Activated CD4-positive, CD25-positive, alpha-beta regulatory T cell treated with anti-CD3 and anti-CD28 coated beads, Interleukin-2, amount 50 U/mL, for 16 hours (primary cell): ENCODE data around the gene PNPLA7.
"Not testable (repeated sequence)": the region's sequence is repeated elsewhere in the genome, so short reads cannot be mapped to it uniquely, and the experiment has no call there.

Source experiments
- DNase-seq: peaks from one replicate; pipeline ENCODE4 v3.0.0-alpha.2; 2020; ENCODE audit warnings: low read depth, low spot score

The PNPLA7 gene

GRCh38 chr9:137575716-137576411 lies 25.7 kb upstream of the PNPLA7 start:
- no peak for DNase-seq

DNA sequence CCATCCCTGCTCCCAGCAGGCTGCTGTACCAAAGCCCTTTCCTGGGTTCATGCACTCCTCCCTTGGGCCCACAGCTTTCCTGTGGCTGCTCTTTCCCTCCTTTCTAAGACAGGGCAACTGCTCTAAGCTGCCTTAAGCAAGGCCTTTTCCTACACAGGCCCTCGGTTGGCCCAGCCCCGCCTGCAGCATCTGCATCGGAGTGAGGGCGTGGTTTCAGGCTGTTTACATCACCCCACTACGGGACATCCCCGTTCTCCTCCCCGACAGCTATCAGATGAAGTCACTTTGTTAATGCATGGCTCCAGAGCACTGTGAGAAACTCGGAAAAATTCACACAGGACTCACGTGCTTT lies 25.1 kb upstream of the PNPLA7 start:
- DNase-seq, result no peak

- no peak for DNase-seq
Observed at GRCh38 chr9:137574192-137574591, 24.0 kb upstream of the PNPLA7 start.

DNA sequence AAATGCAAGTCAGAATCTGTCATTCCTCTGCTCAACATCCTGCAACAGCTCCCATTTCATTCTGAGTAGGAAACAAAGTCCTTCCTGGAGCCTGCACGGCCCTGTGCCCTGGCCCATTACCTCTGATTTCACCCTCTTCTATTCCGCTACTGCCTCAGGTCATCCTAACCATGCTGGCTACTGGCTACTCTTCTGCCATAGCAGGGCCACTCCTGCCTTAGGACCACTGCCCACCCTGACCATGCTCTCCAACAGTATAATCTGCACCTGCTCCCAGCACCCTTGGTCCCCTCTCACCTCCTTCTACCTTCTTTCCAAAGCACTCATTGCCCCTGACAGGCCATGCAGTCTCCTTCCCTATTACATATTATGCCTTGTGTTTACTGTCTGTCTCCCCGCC lies 20.4 kb upstream of the PNPLA7 start:
- no peak for DNase-seq

DNA sequence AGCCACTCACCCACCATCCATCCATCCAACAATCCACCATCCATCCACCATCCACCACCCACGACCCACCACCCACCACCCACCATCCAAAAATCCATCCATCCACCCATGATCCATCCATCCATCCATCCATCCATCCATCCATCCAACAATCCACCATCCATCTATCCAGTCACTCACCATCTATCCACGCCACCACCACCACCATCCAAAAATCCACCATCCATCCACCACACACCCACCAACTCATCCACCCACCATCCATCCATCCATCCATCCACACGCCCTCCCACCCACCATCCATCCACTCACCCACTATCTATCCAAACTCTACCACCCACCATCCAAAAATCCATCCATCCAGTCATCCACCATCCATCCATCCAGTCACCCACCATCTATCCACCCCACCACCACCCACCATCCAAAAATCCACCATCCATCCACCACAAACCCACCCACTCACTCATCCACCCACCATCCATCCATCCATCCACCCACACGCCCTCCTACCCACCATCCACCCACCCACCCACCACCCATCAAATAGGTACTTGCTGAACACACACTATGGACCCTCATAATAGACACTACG lies 19.5 kb upstream of the PNPLA7 start:
- DNase-seq, result no peak

- DNase-seq, result not testable (repeated sequence)
Observed at GRCh38 chr9:137568445-137568844, 18.2 kb upstream of the PNPLA7 start.

GRCh38 chr9:137564817-137565411 lies 14.7 kb upstream of the PNPLA7 start:
- DNase-seq, result no peak

DNA sequence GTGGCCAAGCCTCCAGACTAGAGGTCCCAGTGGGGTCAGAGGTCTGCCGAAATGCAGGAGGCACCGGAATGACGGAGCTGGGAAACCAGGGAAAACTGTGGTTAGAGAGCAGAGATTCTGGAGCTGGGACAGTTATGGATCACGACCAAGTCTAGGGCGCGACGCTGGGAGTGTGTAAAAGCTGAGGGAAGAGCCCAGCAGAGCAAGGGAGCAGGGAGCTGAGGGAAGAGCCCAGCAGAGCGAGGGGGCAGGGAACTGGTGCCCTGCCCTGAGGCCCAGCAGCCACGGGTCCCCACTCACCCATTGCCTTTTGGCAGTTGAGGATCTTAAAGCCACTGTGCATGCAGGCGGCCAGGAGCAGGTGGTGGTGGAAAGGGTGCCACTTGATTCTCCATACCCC lies 13.9 kb upstream of the PNPLA7 start:
- no peak for DNase-seq

DNA sequence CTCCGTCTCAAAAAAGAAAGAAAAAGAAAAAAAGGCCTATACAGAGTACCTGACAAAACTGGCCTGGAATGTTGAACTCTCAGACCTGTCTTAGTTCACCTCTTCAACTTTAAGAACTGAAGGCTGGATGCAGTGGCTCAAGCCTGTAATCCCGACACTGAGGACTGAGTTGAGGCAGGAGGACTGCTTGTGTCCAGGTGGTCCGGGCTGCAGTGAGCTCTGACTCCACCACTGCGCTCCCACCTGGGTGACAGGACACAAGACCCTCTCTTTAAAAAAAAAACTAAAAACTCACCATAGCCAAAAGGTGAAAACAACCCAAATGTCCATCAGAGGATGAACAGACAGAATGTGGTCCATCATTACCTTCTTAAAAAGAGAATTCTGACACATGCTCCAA lies 7.9 kb upstream of the PNPLA7 start:
- no peak for DNase-seq

- DNase-seq, result no peak
Observed at GRCh38 chr9:137556069-137556838, 6.1 kb upstream of the PNPLA7 start.

DNA sequence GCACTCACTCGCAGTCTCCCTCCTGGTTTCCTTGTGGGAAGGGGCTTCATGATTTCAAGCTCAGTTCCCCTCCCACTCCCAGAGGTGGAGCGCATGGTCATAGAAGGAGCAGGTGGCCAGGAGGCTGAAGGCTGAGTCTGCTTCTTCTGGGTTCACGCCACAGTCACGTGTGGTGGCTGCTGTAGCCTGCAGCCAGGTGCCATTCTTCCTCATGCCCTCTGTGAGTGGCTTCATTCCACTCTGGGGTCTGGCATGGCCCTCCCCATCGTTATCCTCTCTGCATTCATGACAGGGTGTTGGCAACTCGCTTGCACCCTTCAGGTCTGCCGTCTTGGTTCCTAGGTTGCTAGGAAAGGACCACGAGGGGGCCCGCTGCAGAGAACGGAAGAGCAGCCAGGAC lies 5.0 kb upstream of the PNPLA7 start:
- DNase-seq, result no peak

DNA sequence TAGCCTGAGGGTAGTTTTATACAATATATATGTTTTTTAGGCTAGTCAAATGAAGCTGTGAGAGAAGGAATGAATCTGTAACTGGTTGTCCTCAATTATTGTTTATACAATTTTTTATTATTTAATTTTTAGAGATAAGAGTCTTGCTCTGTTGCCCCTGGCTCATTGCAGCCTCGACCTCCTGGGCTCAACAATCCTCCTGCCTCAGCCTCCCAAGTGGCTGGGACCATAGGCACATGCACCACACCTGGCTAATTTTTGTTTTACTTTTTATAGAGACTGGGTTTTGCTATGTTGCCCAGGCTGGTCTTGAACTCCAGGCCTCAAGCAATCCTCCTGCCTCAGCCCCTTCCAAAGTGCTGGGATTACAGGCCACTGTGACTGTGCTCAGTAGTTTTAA lies 4.1 kb upstream of the PNPLA7 start:
- DNase-seq, result no peak

DNA sequence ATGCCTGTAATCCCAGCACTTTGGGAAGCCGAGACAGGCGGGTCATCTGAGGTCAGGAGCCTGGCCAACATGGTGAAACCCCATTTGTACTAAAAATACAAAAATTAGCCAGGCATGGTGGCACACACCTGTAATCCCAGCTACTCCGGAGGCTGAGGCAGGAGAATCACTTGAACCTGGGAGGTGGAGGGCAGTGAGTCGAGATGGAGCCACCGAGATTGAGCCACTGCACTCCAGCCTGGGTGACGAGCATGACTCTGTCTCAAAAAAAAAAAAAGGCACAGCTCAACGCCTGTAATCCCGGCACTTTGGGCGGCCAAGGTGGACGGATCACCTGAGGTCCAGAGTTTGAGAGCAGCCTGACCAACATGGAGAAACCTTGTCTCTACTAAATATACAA lies 3.5 kb upstream of the PNPLA7 start:
- not testable (repeated sequence) for DNase-seq

- no peak for DNase-seq
Observed at GRCh38 chr9:137552022-137552768, 2.0 kb upstream of the PNPLA7 start.

- peak; percentile 75 for DNase-seq
Observed at GRCh38 chr9:137551264-137552021, 1.2 kb upstream of the PNPLA7 start, which contains the start of gene MRPL41. Gene MRPL41, plus strand, starts transcription at chr9:137551879. Its CDS starts 203 bp downstream, at chr9:137552082.

- not testable (repeated sequence) for DNase-seq
Observed at GRCh38 chr9:137550958-137551263, 709 bp upstream of the PNPLA7 start.

- DNase-seq, result no peak
Observed at GRCh38 chr9:137547687-137548543, 2.3 kb downstream of the PNPLA7 start.

DNA sequence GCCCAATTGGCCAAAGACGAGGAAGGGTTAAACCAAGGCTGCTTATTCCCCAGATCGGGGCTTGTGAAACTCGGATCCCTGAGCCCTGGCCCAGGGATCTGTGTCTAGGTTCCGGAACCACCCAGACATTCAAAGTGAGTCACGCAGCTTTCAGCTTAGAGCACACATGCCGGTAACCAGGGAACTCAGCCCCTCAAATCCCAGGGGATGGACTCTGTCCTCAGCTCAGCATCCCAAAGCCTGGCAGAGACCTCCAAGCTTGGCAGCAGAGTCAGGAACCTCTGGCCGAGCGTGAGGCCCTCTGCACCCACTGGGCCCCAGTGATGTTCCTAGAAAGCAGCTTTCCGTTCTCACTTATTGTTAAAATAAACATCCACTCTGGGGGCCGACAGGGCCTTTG lies 5.1 kb downstream of the PNPLA7 start:
- DNase-seq, result no peak

DNA sequence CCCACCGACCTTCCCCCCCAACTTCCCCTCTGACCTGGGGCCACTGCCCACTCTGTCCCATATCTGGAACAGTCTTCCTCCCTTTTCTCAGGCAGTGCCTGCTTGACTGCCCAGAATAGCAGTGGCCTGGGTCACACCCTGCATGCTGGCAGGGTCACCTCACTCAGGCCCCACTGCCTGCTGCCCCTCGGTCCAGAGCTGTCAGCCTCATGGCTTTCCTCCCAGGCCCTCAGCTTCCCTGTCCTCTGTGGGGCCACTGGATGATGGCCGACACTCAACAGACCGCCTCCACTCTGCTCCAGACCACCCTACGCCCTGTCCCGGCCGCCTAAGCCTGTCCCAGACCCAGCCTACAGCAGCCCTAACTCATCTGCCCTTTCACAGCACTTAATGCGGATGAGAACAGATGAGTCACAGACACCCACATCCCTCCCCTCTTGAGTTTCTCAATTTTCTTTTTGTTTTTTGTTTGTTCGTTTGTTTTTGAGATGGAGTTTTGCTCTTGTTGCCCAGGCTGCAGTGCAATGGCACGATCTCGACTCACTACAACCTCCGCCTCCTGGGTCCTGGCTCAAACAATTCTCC lies 5.9 kb downstream of the PNPLA7 start:
- no peak for DNase-seq
